ENCODE data around the gene VSIG10L. TPM values are rescaled to one million over a fixed set of nuclear protein-coding genes. Genes with fewer than 3 reads are reported as not detected.

VSIG10L gene
- total RNA-seq, 1 donor from 2014 or later: 0.92 TPM

- H3K4me3 ChIP-seq (ENCODE audit: low read depth, low read length): no peak overlapping the region
- no peak for DNase-seq (ENCODE audit: low read depth)
- no peak for TF ChIP-seq CTCF (conservative IDR thresholded peaks at IDR 0.05; ENCODE audit: low read depth, low read length)
Measured at GRCh38 chr19:51380379-51380778, 38.4 kb upstream of the VSIG10L start.

- TF ChIP-seq CTCF (conservative IDR thresholded peaks at IDR 0.05; ENCODE audit: low read depth, low read length): no peak
- no peak overlapping the region for H3K4me3 ChIP-seq (ENCODE audit: low read depth, low read length)
- no peak for DNase-seq (ENCODE audit: low read depth)
Measured at GRCh38 chr19:51377422-51377821, 35.5 kb upstream of the VSIG10L start.

GRCh38 chr19:51375504-51376221 lies 33.7 kb upstream of the VSIG10L start:
- DNase-seq (ENCODE audit: low read depth): no peak
- no peak for TF ChIP-seq CTCF (conservative IDR thresholded peaks at IDR 0.05; ENCODE audit: low read depth, low read length)
- H3K4me3 ChIP-seq (ENCODE audit: low read depth, low read length): no peak overlapping the region

- no peak for TF ChIP-seq CTCF (conservative IDR thresholded peaks at IDR 0.05; ENCODE audit: low read depth, low read length)
- no peak within 1 kb of the TSS for H3K4me3 ChIP-seq (ENCODE audit: low read depth, low read length)
- no peak for DNase-seq (ENCODE audit: low read depth)
Measured at GRCh38 chr19:51372649-51373504, 30.9 kb upstream of the VSIG10L start, which contains the start of gene NKG7. Gene NKG7 (minus strand): TSS chr19:51372654. CDS start chr19:51372535, 119 bp downstream.

GRCh38 chr19:51372021-51372648 lies 30.2 kb upstream of the VSIG10L start:
- TF ChIP-seq CTCF (conservative IDR thresholded peaks at IDR 0.05; ENCODE audit: low read depth, low read length): no peak
- DNase-seq (ENCODE audit: low read depth): no peak
- H3K4me3 ChIP-seq (ENCODE audit: low read depth, low read length): no peak overlapping the region

GRCh38 chr19:51371186-51371690 lies 29.3 kb upstream of the VSIG10L start:
- H3K4me3 ChIP-seq (ENCODE audit: low read depth, low read length): no peak overlapping the region
- TF ChIP-seq CTCF (conservative IDR thresholded peaks at IDR 0.05; ENCODE audit: low read depth, low read length): no peak
- no peak for DNase-seq (ENCODE audit: low read depth)

Measured in epithelial cell of proximal tubule (primary cell).